NCI-H187 (cell line): Measurements from ENCODE around the gene LDLRAD4.

Experiments used
- DNase-seq, 2 experiments: peaks; one replicate each; lab custom pipeline; 2025; lab: John Stamatoyannopoulos, UW

LDLRAD4 gene

DNA sequence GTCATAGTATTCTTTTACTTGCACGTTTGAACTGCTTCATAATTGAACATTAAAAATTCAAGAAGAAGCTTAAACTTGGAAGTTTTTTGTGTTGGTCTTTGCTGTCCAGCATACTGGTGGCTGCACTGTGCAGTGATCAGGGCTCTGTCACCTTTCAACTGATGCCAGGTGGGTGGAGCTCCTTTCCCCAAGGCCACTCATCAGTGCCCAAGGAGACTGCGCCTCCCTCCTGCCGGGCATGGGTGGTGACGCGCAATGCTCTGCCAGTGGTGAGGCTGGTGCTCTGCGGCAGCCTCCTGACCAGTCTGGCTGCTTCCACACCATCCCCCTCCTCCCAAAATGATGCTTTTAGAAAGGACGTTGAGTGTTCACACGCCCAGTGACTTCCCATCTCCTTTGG is 16.0 kb upstream of the LDLRAD4 start:
- DNase-seq: no peak

DNA sequence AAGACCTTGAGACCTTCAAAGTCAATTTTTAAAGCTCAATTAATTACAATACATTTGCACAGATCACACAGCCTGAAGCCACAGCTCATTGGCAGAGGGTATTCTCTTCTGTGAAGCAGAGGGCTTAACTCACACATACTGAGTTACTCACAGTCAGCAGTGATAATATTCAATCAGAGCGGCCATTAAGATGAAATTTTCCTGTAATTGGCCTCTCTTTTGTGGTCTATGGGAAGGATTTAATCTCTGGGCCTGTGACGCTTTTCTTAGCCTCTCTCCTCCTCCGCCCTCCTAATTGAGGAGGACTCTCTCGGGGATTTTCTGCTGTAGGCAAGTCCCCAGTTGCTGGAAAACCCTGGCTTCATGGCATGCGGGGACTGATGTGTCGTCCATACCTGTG is 12.3 kb upstream of the LDLRAD4 start:
- no peak for DNase-seq

DNA sequence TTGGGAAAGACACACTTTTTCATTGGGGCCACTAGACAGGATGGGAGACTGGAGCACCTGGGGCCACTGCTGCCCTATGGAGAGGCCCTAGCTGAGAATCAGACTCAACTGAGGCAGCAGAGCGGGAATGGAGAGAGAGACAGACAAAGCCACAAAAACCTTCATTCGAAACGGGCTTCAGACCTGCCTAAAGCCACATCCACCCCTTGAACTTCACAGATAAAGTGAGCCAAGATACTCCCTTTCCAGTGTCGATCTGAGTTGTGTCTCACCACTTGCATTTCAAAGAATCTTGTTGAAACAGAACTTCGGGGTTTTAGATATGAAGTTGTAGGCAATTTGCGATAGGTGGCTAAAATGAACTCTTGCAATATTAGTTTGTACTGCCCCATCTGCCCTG is 11.3 kb upstream of the LDLRAD4 start:
- DNase-seq: no peak

DNA sequence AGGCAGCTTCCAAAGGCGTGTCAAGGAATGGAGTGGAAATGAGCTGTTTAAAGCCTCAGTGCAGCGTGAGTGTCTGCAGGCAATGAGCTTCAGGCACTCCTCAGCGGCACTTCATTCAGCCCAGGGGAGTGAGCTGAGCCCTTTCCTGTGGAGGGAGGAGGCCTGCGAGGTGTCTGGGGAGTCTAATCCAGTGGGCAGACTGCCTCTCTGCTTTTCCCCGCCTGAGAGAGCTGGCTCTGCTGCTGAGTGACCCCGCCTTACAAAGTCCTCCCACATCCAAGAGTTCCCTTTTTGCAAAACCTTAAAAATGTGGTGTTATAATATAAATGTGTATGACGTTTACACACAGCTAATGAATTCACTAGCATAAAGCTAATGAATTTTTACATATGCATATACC is 7.0 kb upstream of the LDLRAD4 start:
- DNase-seq: no peak

DNA sequence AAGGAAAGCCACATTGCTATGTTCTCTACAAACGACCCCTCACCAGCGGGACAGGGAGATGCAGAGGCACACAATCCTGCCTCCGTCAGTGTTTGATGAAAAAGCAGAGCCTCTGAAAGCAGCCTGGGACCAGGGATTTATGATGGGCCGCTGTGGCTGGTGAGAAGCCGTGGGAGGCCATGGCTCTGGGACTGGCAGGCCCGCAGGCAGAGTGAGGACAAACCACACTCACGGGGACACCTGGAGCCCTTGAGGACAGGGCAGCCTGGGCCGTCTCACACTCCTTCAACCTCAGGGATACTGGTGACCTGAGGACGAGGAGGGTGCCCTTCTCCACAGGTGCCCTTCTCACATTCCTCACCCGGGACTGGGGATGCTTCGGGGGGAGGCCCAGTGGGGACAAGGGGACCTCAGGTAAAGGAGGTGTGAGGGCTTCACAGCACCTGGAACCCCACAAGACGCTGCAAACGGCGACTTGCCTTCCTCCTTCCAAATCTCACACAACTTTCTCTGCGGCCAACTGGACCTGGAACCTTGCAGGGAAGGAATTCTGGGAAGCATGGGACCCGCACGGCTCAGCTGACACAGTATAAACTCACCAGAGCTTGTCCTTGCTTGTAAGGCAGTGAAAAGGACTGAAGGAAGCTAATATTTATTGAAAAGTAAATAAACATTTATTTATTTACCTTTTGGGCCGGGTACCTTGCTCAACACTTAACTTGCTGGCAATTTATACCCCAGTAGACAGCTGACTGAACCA is 5.3 kb upstream of the LDLRAD4 start:
- no peak for DNase-seq

- DNase-seq: no peak
Observed at GRCh38 chr18:13214609-13215008, 4.0 kb upstream of the LDLRAD4 start.

- peak; percentile 29 to 61 for DNase-seq
Observed at GRCh38 chr18:13216092-13216582, 2.4 kb upstream of the LDLRAD4 start.

DNA sequence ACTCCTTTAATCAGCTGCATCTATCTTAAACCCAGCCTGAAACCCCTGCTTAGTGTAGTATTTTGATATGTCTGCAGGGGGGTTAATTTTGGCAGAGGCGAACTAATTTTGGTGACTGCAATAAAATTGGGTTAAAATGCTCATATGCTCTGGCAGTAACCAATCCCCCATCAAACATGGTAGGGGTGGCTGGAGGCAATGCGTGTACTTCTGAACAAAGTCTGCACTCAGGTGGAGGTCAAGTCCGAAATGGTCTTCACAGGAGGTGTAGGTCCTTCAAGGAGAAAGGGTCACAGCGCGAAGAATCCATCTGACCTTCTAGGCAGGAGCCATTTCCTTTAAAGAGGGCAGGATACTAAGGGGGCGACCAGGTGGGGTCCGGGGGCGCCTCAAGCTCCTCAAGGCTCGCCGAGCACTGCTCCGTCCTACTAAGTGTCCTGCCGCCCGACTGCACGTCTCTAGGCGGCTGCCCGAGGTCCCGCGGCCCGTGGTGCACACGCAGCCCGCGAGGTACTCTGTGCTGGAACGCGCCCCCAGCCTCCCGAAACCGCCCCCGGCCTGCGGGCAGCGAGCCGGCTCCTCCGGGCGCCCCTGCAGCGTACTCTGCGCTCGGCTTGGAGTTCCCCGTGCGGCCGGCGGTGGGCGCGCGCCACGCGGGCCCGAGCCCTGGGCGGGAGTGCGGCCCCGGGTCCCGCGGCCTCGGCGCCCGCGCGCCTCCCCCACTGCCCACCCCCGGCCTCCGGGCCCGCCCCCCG is 1.7 kb upstream of the LDLRAD4 start:
- no peak for DNase-seq

DNA sequence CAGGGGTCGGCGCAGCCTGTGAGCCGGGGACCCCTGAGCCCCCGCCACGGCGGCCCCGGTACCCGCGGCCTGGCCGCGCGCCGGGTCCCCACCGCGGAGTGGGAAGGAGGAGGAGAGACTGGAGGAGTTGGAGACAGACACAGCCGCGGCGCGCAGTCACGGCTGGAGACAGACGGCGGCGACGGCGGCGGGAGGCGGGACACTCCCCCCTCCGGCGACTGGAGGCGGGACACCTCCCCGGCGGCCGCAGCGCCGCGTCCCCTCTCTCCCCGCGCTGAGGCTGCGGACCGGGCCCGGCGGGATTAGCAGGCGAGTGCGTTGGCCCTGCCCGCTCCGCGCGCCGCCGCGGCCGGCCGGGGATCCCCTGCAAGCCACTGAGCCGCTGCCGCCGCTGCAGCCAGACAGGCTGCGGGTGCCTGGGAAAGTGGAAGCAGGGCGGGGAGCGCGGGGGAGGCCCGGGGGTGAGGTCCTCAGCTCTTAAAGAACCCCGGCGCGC is 1.0 kb upstream of the LDLRAD4 start:
- peak in 1 of 2 experiments; percentile 17 for DNase-seq

GRCh38 chr18:13217971-13218367 is 591 bp upstream of the LDLRAD4 start:
- no peak for DNase-seq

- DNase-seq: no peak
Observed at GRCh38 chr18:13218997-13219396, 437 bp downstream of the LDLRAD4 start.

- DNase-seq: no peak
Observed at GRCh38 chr18:13219593-13220159, 1.1 kb downstream of the LDLRAD4 start.

DNA sequence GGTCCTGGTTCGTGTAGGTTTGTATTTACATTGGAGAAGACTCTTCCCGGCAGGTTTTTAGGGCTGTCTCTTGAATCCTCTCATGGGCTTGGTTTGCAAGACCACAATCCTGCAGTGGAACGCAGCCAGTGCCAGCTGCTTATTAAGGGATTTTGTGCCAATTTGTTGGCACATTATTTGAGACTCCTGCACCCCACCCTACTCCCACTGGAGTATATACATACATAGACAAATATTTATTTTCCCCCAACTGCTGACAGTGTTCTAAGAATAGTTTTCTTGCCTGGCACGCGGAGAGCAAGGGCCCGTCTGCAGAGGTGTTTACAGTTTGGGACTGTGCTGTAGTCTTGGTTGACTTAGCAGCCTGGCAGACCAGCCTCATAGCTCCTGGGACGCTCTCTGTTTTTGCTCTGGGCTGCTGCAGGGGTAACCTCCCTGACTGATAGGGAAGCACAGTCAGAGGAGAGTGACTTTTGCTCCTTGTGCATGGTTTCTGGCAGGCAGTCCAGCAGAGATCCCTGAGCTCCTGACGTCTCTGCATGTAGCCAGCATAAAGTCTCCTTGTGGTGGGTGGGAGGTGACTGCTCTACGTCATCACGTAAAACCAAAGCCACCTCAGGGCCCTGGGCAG is 1.9 kb downstream of the LDLRAD4 start:
- DNase-seq: no peak

- DNase-seq: peak; percentile 18 to 46
Observed at GRCh38 chr18:13221869-13222855, 3.6 kb downstream of the LDLRAD4 start.

DNA sequence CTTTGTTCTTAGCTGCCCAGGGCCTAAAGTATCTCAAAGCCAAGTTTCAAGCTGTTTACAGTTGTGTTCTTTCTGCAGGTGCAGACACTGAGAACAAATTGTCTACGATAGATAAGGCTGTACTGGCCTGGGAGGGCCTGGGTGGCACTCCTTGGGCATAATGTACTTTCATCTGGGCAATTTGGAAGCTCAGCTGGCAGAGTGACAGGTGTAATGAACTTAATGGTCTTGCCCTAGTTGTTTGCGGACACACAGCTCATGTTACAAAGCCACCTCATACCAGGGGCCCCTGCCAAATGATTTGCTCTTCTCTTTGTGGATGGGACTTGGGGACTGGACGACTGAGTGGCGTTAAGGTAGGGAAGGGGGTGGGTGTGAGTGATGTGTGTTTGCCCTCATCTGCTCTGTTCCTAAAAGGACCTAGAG is 4.3 kb downstream of the LDLRAD4 start:
- peak; percentile 34 to 57 for DNase-seq

DNA sequence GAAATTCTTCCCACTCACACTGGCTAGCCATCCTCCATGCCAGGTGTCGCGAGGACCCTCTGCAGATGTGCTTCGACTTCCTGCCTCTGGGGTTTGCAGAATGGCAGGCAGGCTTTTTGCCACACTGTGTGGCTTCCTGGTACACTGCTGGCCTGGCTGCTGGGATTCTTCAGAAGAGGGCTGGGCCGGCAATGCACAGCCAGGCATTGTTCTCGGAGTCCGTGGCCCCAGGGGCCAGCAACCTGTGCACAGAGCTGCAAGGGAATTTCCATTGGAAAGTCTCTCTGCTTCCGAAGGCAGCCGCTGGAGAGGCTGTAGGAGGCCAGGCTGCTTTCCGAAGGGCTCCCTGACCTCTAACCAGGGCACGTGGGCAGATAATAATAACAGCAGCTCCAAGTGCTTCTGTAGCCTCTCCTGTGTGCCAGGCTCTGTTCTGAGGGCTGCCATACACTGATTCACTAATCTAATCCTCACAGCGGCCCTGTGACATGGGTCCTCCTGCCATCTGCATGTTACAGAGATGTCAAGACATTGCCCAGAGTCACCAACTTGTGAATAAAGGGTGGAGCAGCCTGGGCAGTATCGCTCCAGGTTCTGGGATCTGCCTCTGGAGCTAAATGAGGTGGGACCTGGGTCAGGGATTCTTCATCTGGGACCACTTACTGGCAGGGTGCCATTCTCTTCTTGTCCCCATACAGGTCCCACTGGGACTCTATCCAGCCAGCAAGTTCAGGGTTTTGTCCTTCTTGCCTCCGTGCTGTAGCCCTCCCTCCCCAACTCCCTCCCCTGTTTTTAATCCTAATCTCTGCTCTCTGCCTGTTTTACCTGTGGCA is 5.0 kb downstream of the LDLRAD4 start:
- DNase-seq: no peak

DNA sequence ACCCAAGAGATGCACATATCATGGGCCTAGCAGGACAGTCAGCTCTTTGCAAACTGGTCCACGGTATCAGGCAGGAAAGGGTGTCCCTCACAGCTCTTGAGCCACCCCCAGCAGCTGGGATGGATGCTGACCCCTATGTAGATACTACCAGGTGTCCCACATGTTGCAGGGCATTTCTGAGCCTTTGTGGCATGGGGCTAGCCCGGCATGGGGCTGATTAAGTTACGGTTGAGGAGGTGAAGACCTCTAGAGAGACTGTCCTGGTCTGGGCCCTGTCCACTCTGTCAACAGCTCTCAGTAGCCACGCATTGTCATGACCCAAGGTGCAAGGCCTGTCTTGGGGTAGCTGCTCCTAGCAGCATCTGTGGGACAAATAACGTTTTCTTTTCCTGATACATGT is 6.7 kb downstream of the LDLRAD4 start:
- no peak for DNase-seq

DNA sequence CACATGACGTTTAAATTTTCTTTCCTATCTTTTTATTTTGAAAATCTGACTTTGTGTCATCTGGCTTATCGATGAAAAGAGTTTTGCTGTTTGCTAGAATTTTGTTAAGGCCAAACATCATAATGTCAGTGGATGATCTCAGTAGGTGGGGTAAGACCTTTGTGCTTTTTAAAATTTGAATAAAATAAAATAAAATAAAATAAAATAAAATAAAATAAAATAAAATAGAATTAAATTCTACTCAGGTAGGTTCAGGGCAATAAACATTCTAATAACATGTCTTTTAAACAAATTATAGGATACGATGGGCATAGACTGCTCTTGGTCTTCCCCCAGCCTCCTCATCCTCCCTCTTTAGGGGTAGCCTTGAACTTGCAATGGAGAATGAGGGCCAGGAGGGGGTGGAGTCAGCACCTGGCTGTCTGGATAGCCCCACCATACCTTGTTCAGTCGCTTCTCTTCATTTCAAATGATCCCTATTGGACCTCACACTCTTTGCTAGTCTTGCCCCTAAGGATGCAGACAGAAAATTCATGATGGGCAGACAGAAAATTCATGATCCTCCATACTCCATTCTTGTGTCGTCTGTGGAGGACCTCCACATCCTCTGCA is 8.1 kb downstream of the LDLRAD4 start:
- no peak for DNase-seq

- no peak for DNase-seq
Observed at GRCh38 chr18:13227910-13228309, 9.3 kb downstream of the LDLRAD4 start.
